K562 (cell line): Measurements from ENCODE around the gene PPM1H. TPM values are rescaled to one million over a fixed set of nuclear protein-coding genes. Genes with fewer than 3 reads are reported as not detected.
A peak's percentile ranks its signal among the peaks of the same experiment; 100 is the strongest.

ENCODE experiments used
- ATAC-seq: fragments of 200-7000 bp; cut with Tn5 transposase; 3 replicates; pipeline ENCODE4 v1.9.1; 2020; ENCODE audit warnings: moderate library complexity
- BruUV-seq: library from RNA; stranded (reverse); fragments of 400-500 nt; replicated peaks from 2 replicates; lab custom pipeline; 2021; lab: Mats Ljungman, UMichigan
- CTCF ChIA-PET: fragments of 300-600 bp; formaldehyde crosslinking; extraction: SDS; loops from one replicate; lab custom pipeline; 2021; ENCODE audit warnings: low intra/inter-chr PET ratio; lab: Yijun Ruan, JAX
- POLR2A ChIA-PET: fragments of 300-600, 350-650 bp; sonication (Branson Sonifier 250); formaldehyde crosslinking; extraction: SDS; loops from one replicate; lab custom pipeline; 2021; ENCODE audit warnings: antibody characterized with exemption, inconsistent platforms; lab: Yijun Ruan, JAX
- DNase-seq, 4 experiments: peaks; one replicate each; pipeline versions ENCODE4 v3.0.0 to v3.0.0-alpha.2; 2011 to 2018; ENCODE audit warnings: low spot score in 3 of 4, mixed read lengths in 3 of 4; ENCODE audit errors: extremely low read depth in 1 of 4
- FAIRE-seq: peaks from 2 replicates; lab custom pipeline; 2011; peaks lifted over from hg19 to GRCh38; lab: Jason Lieb, UNC
- H2AFZ ChIP-seq: 2 replicates; pipeline ENCODE4 v1.6.0; 2011; ENCODE audit warnings: low read depth, low read length, control low read depth, inconsistent platforms
- H3K27ac ChIP-seq: fragments of 200-600 bp; 3 replicates; pipeline ENCODE4 v1.8.0; 2011; ENCODE audit warnings: low read depth, mild to moderate bottlenecking, control low read depth, inconsistent platforms, low read length, moderate library complexity, mixed read lengths; ENCODE audit errors: extremely low read depth
- H3K27me3 ChIP-seq, 2 experiments: fragments of 300-600 bp in 1 of 2; 2 replicates in 1 of 2; 3 replicates in 1 of 2; pipeline versions ENCODE4 v1.6.0 to v1.8.0; 2011; ENCODE audit warnings: inconsistent platforms in 2 of 2, low read length in 2 of 2, mild to moderate bottlenecking in 1 of 2, mixed read lengths in 1 of 2, moderate library complexity in 1 of 2; ENCODE audit not compliant: control insufficient read depth in 2 of 2, insufficient read depth in 2 of 2
- H3K36me3 ChIP-seq: fragments of 300-600 bp; 3 replicates; pipeline ENCODE4 v1.8.0; 2011; ENCODE audit warnings: mild to moderate bottlenecking, low read length, inconsistent platforms; ENCODE audit not compliant: control insufficient read depth, insufficient read depth
- H3K4me1 ChIP-seq, 2 experiments: fragments of 200-600 bp in 1 of 2; replicated peaks in 1 of 2; 2 replicates in 1 of 2; 3 replicates in 1 of 2; pipeline versions ENCODE4 v1.5.1 to v1.8.0; 2011; ENCODE audit warnings: inconsistent platforms in 2 of 2, low read length in 2 of 2, mild to moderate bottlenecking in 1 of 2, mixed read lengths in 1 of 2, moderate library complexity in 1 of 2; ENCODE audit not compliant: control insufficient read depth in 2 of 2, insufficient read depth in 2 of 2
- H3K4me2 ChIP-seq: 2 replicates; pipeline ENCODE4 v1.6.1; 2011; ENCODE audit warnings: low read length, control low read depth, inconsistent platforms, mixed read lengths; ENCODE audit not compliant: insufficient read depth
- H3K4me3 ChIP-seq: fragments of 200-600 bp; sonication (generic), shearing (Covaris generic); 2 replicates; pipeline ENCODE4 v1.5.1; 2016; ENCODE audit warnings: control low read depth, inconsistent platforms
- H3K79me2 ChIP-seq: fragments of 200-600 bp; 3 replicates; pipeline ENCODE4 v1.8.0; 2011; ENCODE audit warnings: low read length, inconsistent platforms; ENCODE audit not compliant: control insufficient read depth, insufficient read depth
- H3K9ac ChIP-seq, 2 experiments: 2 replicates each; pipeline versions ENCODE4 v1.6.0 to v1.6.1; 2011; ENCODE audit warnings: low read depth in 2 of 2, low read length in 2 of 2, control low read depth in 1 of 2, inconsistent platforms in 1 of 2, mild to moderate bottlenecking in 1 of 2, mixed read lengths in 1 of 2; ENCODE audit not compliant: insufficient read depth in 1 of 2
- H3K9me1 ChIP-seq: one replicate; pipeline ENCODE4 v1.6.0; 2011; ENCODE audit warnings: inconsistent platforms, mild to moderate bottlenecking, low read length, moderate library complexity; ENCODE audit not compliant: control insufficient read depth, insufficient read depth
- H3K9me3 ChIP-seq: replicated peaks from 2 replicates; pipeline ENCODE4 v1.5.1; 2011; ENCODE audit warnings: low read depth, low read length, inconsistent platforms; ENCODE audit not compliant: control insufficient read depth, insufficient read depth
- H4K20me1 ChIP-seq: replicated peaks from 2 replicates; pipeline ENCODE4 v1.6.1; 2011; ENCODE audit warnings: low read length, inconsistent platforms, mixed read lengths; ENCODE audit not compliant: control insufficient read depth, insufficient read depth
- CHD7 ChIP-seq: fragments of 200-600 bp; sonication (generic); IDR thresholded peaks from one replicate; pipeline ENCODE4 v1.6.1; 2012; ENCODE audit warnings: mild to moderate bottlenecking, low read depth, low read length, inconsistent platforms
- ESRRB ChIP-seq: fragments of 250-450 bp; sonication (Bioruptor Pico); IDR thresholded peaks from 2 replicates; pipeline ENCODE4 v1.5.0; 2020; ENCODE audit warnings: mild to moderate bottlenecking, moderate library complexity, borderline replicate concordance
- PTTG1 ChIP-seq: fragments of 450-650 bp; IDR thresholded peaks from 2 replicates; pipeline ENCODE4 v1.6.1; 2016; ENCODE audit warnings: low read depth, mild to moderate bottlenecking, missing genetic modification characterization, missing compliant biosample characterization
- TCFL5 ChIP-seq: fragments of 250-450 bp; sonication (Bioruptor Pico); conservative IDR thresholded peaks from 2 replicates; pipeline ENCODE4 v1.6.1; 2021; ENCODE audit warnings: mild to moderate bottlenecking, moderate library complexity, matching md5 sums
- ZNF263 ChIP-seq: sonication (generic); formaldehyde crosslinking; IDR thresholded peaks from 2 replicates; pipeline ENCODE4 v1.8.0; 2022; ENCODE audit warnings: mild to moderate bottlenecking, missing genetic modification reagents, borderline replicate concordance
- WGBS: fragments of 100-300 bp; shearing (Covaris generic); methylation state at CpG from one replicate; pipeline ENCODE4 v1.1.6; 2016; ENCODE audit warnings: low coverage, mixed read lengths; ENCODE audit not compliant: insufficient coverage; ENCODE audit errors: missing lambda C conversion rate; 5-methylcytosine and 5-hydroxymethylcytosine counted together
- in situ Hi-C: fragments of 300-500 bp; cut with MboI; formaldehyde crosslinking; loops from 4 replicates; pipeline ENCODE4 v1.15.0; 2018; ENCODE audit warnings: inconsistent platforms, mixed read lengths
- intact Hi-C: fragments of 100-400 bp; cut with micrococcal nuclease; formaldehyde crosslinking; loops from 2 replicates; pipeline ENCODE4 v1.14.2; 2022
- polyA plus RNA-seq, 8 experiments: library from polyadenylated mRNA; depleted of rRNA in 4 of 8; stranded (reverse) in 5 of 8; unstranded in 3 of 8; fragments of >200 nt; fragmentation: Nextera tagmentation in 2 of 8; fragmentation: Illumina TruSeq in 1 of 8; extraction: Ambion mirVana in 2 of 8; extraction: Trizol in 1 of 8; gene quantifications; 2 replicates each; pipeline versions ENCODE4 v1.2.1 to v1.2.3, GENCODE V29; 2011 to 2014; ENCODE audit warnings: inconsistent platforms in 1 of 8, missing spikeins in 1 of 8
- total RNA-seq, 7 experiments: library from RNA; depleted of rRNA in 6 of 7; stranded (reverse); fragments of >200 nt in 6 of 7; fragmentation: Illumina TruSeq in 2 of 7; extraction: Trizol in 2 of 7; gene quantifications; 2 replicates each; pipeline versions ENCODE4 v1.2.1 to v1.2.3, GENCODE V29; 2011 to 2021; ENCODE audit warnings: low replicate concordance in 1 of 7

PPM1H gene
- total and polyA plus RNA-seq, 9 of the 15 experiments (the other 6 are each of a cell fraction or from before 2014, with no cell fraction given), result 5.3 to 29.3 (median 11.3) TPM

GRCh38 chr12:62631471-62632410 is 303.2 kb downstream of the PPM1H start:
- no TSS peak for BruUV-seq
- POLR2A ChIA-PET, result no interaction called here

More at GRCh38 chr12:62631471-62632410, 303.2 kb downstream of the PPM1H start:
- FAIRE-seq (no peak), DNase-seq (no peak), ATAC-seq (peak; percentile 37)
- Histone ChIP-seq H4K20me1 (no peaks in the 10 kb centered on the region), H3K79me2 (no peaks in the 10 kb centered on the region), H3K4me3 (no peak overlapping the region), H3K9me1 (no peaks in the 10 kb centered on the region), H3K36me3 (no peaks in the 10 kb centered on the region), H3K27ac (no peak overlapping the region), H2AFZ (no peak overlapping the region), H3K27me3 (peaks cover 27 to 32% of the 10 kb centered on the region in 2 experiments), H3K4me2 (no peak overlapping the region), H3K9me3 (no peaks in the 10 kb centered on the region), H3K9ac (no peak overlapping the region), H3K4me1 (peaks cover 0 to 11% of the 10 kb centered on the region in 2 experiments; a peak in 2 of 5 replicates)
- CTCF ChIA-PET, result no interaction called here
- TF ChIP-seq PTTG1 (tag) (no peak), TCFL5 (CRISPR knock-in tag) (no peak), ZNF263 (CRISPR knock-in tag) (no peak), ESRRB (no peak), CHD7 (no peak)
- intact Hi-C loops, result no loop called here
- in situ Hi-C loops, result no loop called here
- 34% methylated on average over 51 of the region's 58 CpGs for WGBS
